Endodermal cell (in vitro differentiated cells): Measurements from ENCODE around the gene TFEB. TPM values are rescaled to one million over a fixed set of nuclear protein-coding genes. Genes with fewer than 3 reads are reported as not detected.
A peak's percentile ranks its signal among the peaks of the same experiment; 100 is the strongest.

Experiments
- DNase-seq: peaks from one replicate; pipeline ENCODE4 v3.0.0-alpha.2; 2017
- H3K27ac ChIP-seq: 2 replicates; pipeline ENCODE4 v1.5.1; 2013; ENCODE audit warnings: mild to moderate bottlenecking, low read depth, low read length, moderate library complexity
- H3K27me3 ChIP-seq: 2 replicates; pipeline ENCODE4 v1.6.1; 2013; ENCODE audit warnings: mild to moderate bottlenecking, low read length, moderate library complexity; ENCODE audit not compliant: insufficient read depth, control insufficient read depth, poor library complexity, severe bottlenecking
- H3K36me3 ChIP-seq: 2 replicates; pipeline ENCODE4 v1.7.0; 2013; ENCODE audit warnings: mild to moderate bottlenecking, low read length, moderate library complexity; ENCODE audit not compliant: control insufficient read depth, insufficient read depth
- H3K4me1 ChIP-seq: one replicate; pipeline ENCODE4 v1.7.0; 2013; ENCODE audit warnings: low read length; ENCODE audit not compliant: control insufficient read depth, insufficient read depth
- H3K4me3 ChIP-seq: 2 replicates; pipeline ENCODE4 v1.5.1; 2013; ENCODE audit warnings: mild to moderate bottlenecking, low read length, moderate library complexity
- H3K9ac ChIP-seq: 2 replicates; pipeline ENCODE4 v1.6.1; 2013; ENCODE audit warnings: mild to moderate bottlenecking, low read length, moderate library complexity; ENCODE audit not compliant: poor library complexity, severe bottlenecking; ENCODE audit errors: extremely low read depth
- H3K9me3 ChIP-seq: 2 replicates; pipeline ENCODE4 v1.6.1; 2013; ENCODE audit warnings: mild to moderate bottlenecking, low read length, moderate library complexity; ENCODE audit not compliant: control insufficient read depth
- H3K27ac Mint-ChIP-seq: 2 replicates; pipeline ENCODE4 v1.8.0; 2020; ENCODE audit warnings: mixed read lengths
- H3K27me3 Mint-ChIP-seq: 2 replicates; pipeline ENCODE4 v1.8.0; 2021; ENCODE audit warnings: mild to moderate bottlenecking, mixed read lengths; ENCODE audit not compliant: insufficient read depth
- H3K36me3 Mint-ChIP-seq: 2 replicates; pipeline ENCODE4 v1.8.0; 2020; ENCODE audit warnings: low read depth, mixed read lengths
- H3K4me1 Mint-ChIP-seq: 2 replicates; pipeline ENCODE4 v1.8.0; 2020; ENCODE audit warnings: mixed read lengths
- H3K4me3 Mint-ChIP-seq: 2 replicates; pipeline ENCODE4 v1.8.0; 2020; ENCODE audit warnings: mild to moderate bottlenecking, moderate library complexity, mixed read lengths
- H3K9me3 Mint-ChIP-seq: 2 replicates; pipeline ENCODE4 v1.8.0; 2020; ENCODE audit warnings: mild to moderate bottlenecking, mixed read lengths
- CTCF ChIP-seq: fragments of 200-600 bp; sonication (generic); conservative IDR thresholded peaks from 2 replicates; pipeline ENCODE4 v1.5.0; 2021; ENCODE audit warnings: antibody characterized with exemption, mild to moderate bottlenecking
- WGBS, 2 experiments: methylation state at CpG; one replicate each; pipeline versions ENCODE4 v1.1.5 to v1.1.7; 2013; ENCODE audit warnings: missing lambda C conversion rate in 2 of 2, mixed read lengths in 1 of 2; ENCODE audit not compliant: insufficient coverage in 1 of 2, insufficient read length in 1 of 2; 5-methylcytosine and 5-hydroxymethylcytosine counted together
- total RNA-seq, 2 donors: library from RNA; stranded (reverse); fragmentation: NEBNext Ultra II Directional in 1 of 2; extraction: Animal tissue kit (Norgen Biotek cat#: 25700) in 1 of 2; gene quantifications; 2 replicates in 1 of 2; 3 replicates in 1 of 2; pipeline ENCODE4 v1.2.1, GENCODE V29; 2021

TFEB gene
- total RNA-seq, 2 donors from 2014 or later = 0.24 TPM; not detected in 1

GRCh38 chr6:41659935-41660334 lies 75.5 kb downstream of the TFEB start:
- WGBS, 2 experiments = 87% methylated on average over 6 to 7 of the region's 7 CpGs

GRCh38 chr6:41658636-41659035 lies 76.8 kb downstream of the TFEB start:
- H3K4me3 Mint-ChIP-seq = no peak overlapping the region
- H3K4me1 ChIP-seq = peaks cover 3% of the 10 kb centered on the region
- DNase-seq = no peak
- TF ChIP-seq CTCF = no peak
- peaks cover 13% of the 10 kb centered on the region for H3K4me1 Mint-ChIP-seq
- no peak overlapping the region for H3K9ac ChIP-seq
- H3K4me3 ChIP-seq = no peak overlapping the region
- H3K9me3 ChIP-seq = no peaks in the 10 kb centered on the region
- H3K36me3 Mint-ChIP-seq = peaks cover 4% of the 10 kb centered on the region
- WGBS, 2 experiments = 92 to 94% methylated on average over 7 to 13 of the region's 13 CpGs
- peaks cover 12% of the 10 kb centered on the region for H3K27me3 Mint-ChIP-seq
- no peaks in the 10 kb centered on the region for H3K9me3 Mint-ChIP-seq
- no peak overlapping the region for H3K27ac Mint-ChIP-seq
- no peaks in the 10 kb centered on the region for H3K27me3 ChIP-seq
- H3K27ac ChIP-seq = no peak overlapping the region
- H3K36me3 ChIP-seq = no peaks in the 10 kb centered on the region

More at GRCh38 chr6:41659935-41660334, 75.5 kb downstream of the TFEB start:
- Mint-ChIP-seq H3K4me3 (no peak overlapping the region), H3K36me3 (peaks cover 2% of the 10 kb centered on the region), H3K27ac (no peak overlapping the region), H3K9me3 (no peaks in the 10 kb centered on the region), H3K27me3 (peaks cover 19% of the 10 kb centered on the region), H3K4me1 (peaks cover 13% of the 10 kb centered on the region)
- Histone ChIP-seq H3K36me3 (no peaks in the 10 kb centered on the region), H3K4me3 (no peak overlapping the region), H3K27me3 (no peaks in the 10 kb centered on the region), H3K9ac (no peak overlapping the region), H3K9me3 (no peaks in the 10 kb centered on the region), H3K4me1 (peaks cover 3% of the 10 kb centered on the region), H3K27ac (no peak overlapping the region)
- TF ChIP-seq CTCF = no peak
- peak; percentile 31 for DNase-seq

- no peak overlapping the region for H3K9ac ChIP-seq
- no peaks in the 10 kb centered on the region for H3K9me3 ChIP-seq
- 92 to 93% methylated on average over 20 to 23 of the region's 23 CpGs for WGBS, 2 experiments
- no peak overlapping the region for H3K4me3 ChIP-seq
- no peaks in the 10 kb centered on the region for H3K27me3 ChIP-seq
- Mint-ChIP-seq H3K27me3 (peaks cover 12% of the 10 kb centered on the region), H3K9me3 (no peaks in the 10 kb centered on the region), H3K27ac (no peak overlapping the region), H3K4me3 (no peak overlapping the region), H3K36me3 (peaks cover 10% of the 10 kb centered on the region), H3K4me1 (peaks cover 13% of the 10 kb centered on the region)
- no peak overlapping the region for H3K27ac ChIP-seq
- H3K36me3 ChIP-seq = no peaks in the 10 kb centered on the region
- TF ChIP-seq CTCF = no peak
- H3K4me1 ChIP-seq = peaks cover 3% of the 10 kb centered on the region
- DNase-seq = peak; percentile 46
Observed at GRCh38 chr6:41657131-41658094, 78.0 kb downstream of the TFEB start.
